GM19397 (cell line): Measurements from ENCODE around the gene ANKRD44.
A peak's percentile ranks its signal among the peaks of the same experiment; 100 is the strongest.

Experiments
- ATAC-seq: cut with Tn5 transposase; IDR thresholded peaks from one replicate; pipeline ENCODE4 v1.9.1; 2021; ENCODE audit warnings: mild to moderate bottlenecking, moderate library complexity; ENCODE audit not compliant: unreplicated experiment

Gene ANKRD44

GRCh38 chr2:197124639-197125390 lies 185.8 kb downstream of the ANKRD44 start:
- ATAC-seq: no peak

GRCh38 chr2:197122821-197123220 lies 187.8 kb downstream of the ANKRD44 start:
- ATAC-seq: no peak

GRCh38 chr2:197121756-197122385 lies 188.7 kb downstream of the ANKRD44 start:
- no peak for ATAC-seq

GRCh38 chr2:197121255-197121654 lies 189.3 kb downstream of the ANKRD44 start:
- no peak for ATAC-seq

GRCh38 chr2:197116306-197116879 lies 194.2 kb downstream of the ANKRD44 start:
- no peak for ATAC-seq

- no peak for ATAC-seq
Observed at GRCh38 chr2:197115325-197115724, 195.3 kb downstream of the ANKRD44 start.

- peak; percentile 58 for ATAC-seq
Observed at GRCh38 chr2:197113275-197113711, 197.3 kb downstream of the ANKRD44 start.

GRCh38 chr2:197109326-197109725 lies 201.3 kb downstream of the ANKRD44 start:
- no peak for ATAC-seq

- ATAC-seq: no peak
Observed at GRCh38 chr2:197108758-197109157, 201.8 kb downstream of the ANKRD44 start.

- ATAC-seq: no peak
Observed at GRCh38 chr2:197107291-197108269, 203.0 kb downstream of the ANKRD44 start.

- ATAC-seq: no peak
Observed at GRCh38 chr2:197103363-197103762, 207.2 kb downstream of the ANKRD44 start.

GRCh38 chr2:197102231-197102630 lies 208.3 kb downstream of the ANKRD44 start:
- ATAC-seq: no peak

GRCh38 chr2:197101519-197101918 lies 209.1 kb downstream of the ANKRD44 start:
- ATAC-seq: no peak

GRCh38 chr2:197097578-197098366 lies 212.8 kb downstream of the ANKRD44 start:
- no peak for ATAC-seq

GRCh38 chr2:197096649-197097048 lies 213.9 kb downstream of the ANKRD44 start:
- no peak for ATAC-seq

- ATAC-seq: no peak
Observed at GRCh38 chr2:197092431-197092830, 218.1 kb downstream of the ANKRD44 start.

GRCh38 chr2:197090742-197091367 lies 219.7 kb downstream of the ANKRD44 start:
- ATAC-seq: no peak

GRCh38 chr2:197089655-197090054 lies 220.9 kb downstream of the ANKRD44 start:
- no peak for ATAC-seq

- ATAC-seq: no peak
Observed at GRCh38 chr2:197088694-197089093, 221.9 kb downstream of the ANKRD44 start.

- ATAC-seq: no peak
Observed at GRCh38 chr2:197086500-197086899, 224.1 kb downstream of the ANKRD44 start.
